ENCODE data around the gene RACK1. TPM values are rescaled to one million over a fixed set of nuclear protein-coding genes. Genes with fewer than 3 reads are reported as not detected.

RACK1 gene
- total RNA-seq, 1 experiment from 2014 or later = 2,552 TPM

DNA sequence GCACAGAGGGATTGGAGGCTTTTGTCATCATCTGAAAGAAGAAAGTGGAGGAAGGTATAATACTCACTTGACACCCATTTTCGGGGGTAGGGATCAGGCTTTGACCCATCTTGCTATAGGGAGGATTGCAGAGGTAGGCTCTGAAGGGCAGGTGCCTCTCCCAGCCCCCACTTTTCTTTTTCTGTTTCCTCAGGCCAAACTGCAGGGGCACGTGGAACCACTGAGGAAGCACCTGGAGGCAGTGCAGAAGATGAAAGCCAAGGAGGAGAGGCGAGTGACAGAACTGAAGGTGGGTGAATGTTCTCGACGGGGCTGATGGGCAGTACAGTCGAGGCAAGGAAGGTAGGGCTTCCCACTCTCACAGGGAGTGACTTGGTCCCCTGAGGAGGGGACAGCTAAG, 13.2 kb downstream of the RACK1 start:
- no peak overlapping the region for H4K8ac ChIP-seq (replicated peaks; ENCODE audit: insufficient read length, low read depth, low read length)
- no peak overlapping the region for H4K5ac ChIP-seq (ENCODE audit: insufficient read length, low read depth, low read length)
- H3K27me3 ChIP-seq (ENCODE audit: insufficient read depth, low read length) = no peaks in the 10 kb centered on the region
- H3K27ac ChIP-seq (ENCODE audit: insufficient read length, low read depth, low read length) = no peak overlapping the region
- no peak overlapping the region for H3K23ac ChIP-seq (ENCODE audit: insufficient read length, low read depth, low read length)
- H3K4me1 ChIP-seq (ENCODE audit: insufficient read depth, low read length) = no peaks in the 10 kb centered on the region
- peaks cover 15 to 59% (median 34%) of the 10 kb centered on the region in 3 experiments; a peak in 5 of 7 replicates for H3K36me3 Mint-ChIP-seq (ENCODE audit: insufficient read depth in 1 of 3, low read depth in 3 of 3)
- H3K79me1 ChIP-seq (ENCODE audit: insufficient read depth, low read depth, low read length, poor library complexity, severe bottlenecking) = no peaks in the 10 kb centered on the region
- H2BK12ac ChIP-seq (ENCODE audit: insufficient read length, low read depth, low read length) = no peak overlapping the region
- H2BK20ac ChIP-seq (ENCODE audit: low read depth, low read length, poor library complexity, severe bottlenecking) = no peak overlapping the region
- H2AFZ ChIP-seq (ENCODE audit: low read length) = no peak overlapping the region
- H3K23me2 ChIP-seq (ENCODE audit: insufficient read length, low read depth, low read length, poor library complexity, severe bottlenecking) = no peaks in the 10 kb centered on the region
- H2BK15ac ChIP-seq (ENCODE audit: low read depth, low read length) = no peak overlapping the region
- H3K27ac Mint-ChIP-seq = no peak overlapping the region
- no peak overlapping the region for H3K4me2 ChIP-seq (ENCODE audit: insufficient read depth, insufficient read length, low read length)
- no peak overlapping the region for H3K14ac ChIP-seq (ENCODE audit: insufficient read depth, low read length)
- WGBS (ENCODE audit: extremely low coverage, insufficient read length, low lambda C conversion rate) = no CpG with 5 or more reads among the region's 6 CpGs
- no peak overlapping the region for H3T11ph ChIP-seq (ENCODE audit: low read length)
- H3K9me3 Mint-ChIP-seq = no peaks in the 10 kb centered on the region
- no peak overlapping the region for H3K9ac ChIP-seq (ENCODE audit: extremely low read depth, insufficient read length, low read length)
- no peak overlapping the region for H3K4ac ChIP-seq (ENCODE audit: low read depth, low read length)
- H3K4me3 Mint-ChIP-seq = no peak overlapping the region
- no peaks in the 10 kb centered on the region for H3K9me3 ChIP-seq (ENCODE audit: control insufficient read depth, low read depth, low read length)
- H3K4me1 Mint-ChIP-seq = 0 out of 4 replicates have a peak, but pooled peaks cover 0 to 5% of the 10 kb centered on the region in 2 experiments
- H2BK120ac ChIP-seq (ENCODE audit: low read depth, low read length, poor library complexity, severe bottlenecking) = no peak overlapping the region
- no peak overlapping the region for H2BK5ac ChIP-seq (ENCODE audit: insufficient read length, low read length)
- H3K56ac ChIP-seq (ENCODE audit: insufficient read length, low read depth, low read length) = no peak overlapping the region
- H3K18ac ChIP-seq (ENCODE audit: insufficient read length, low read depth, low read length) = no peak overlapping the region
- no peak overlapping the region for H4K91ac ChIP-seq (ENCODE audit: insufficient read length, low read depth, low read length)
- no peaks in the 10 kb centered on the region for H4K20me1 ChIP-seq (ENCODE audit: control insufficient read depth, insufficient read depth, insufficient read length)
- no peaks in the 10 kb centered on the region; the same call in 1 of the 2 replicates for H3K27me3 Mint-ChIP-seq (ENCODE audit: low read depth)
- DNase-seq = no peak
- H2AK5ac ChIP-seq (ENCODE audit: insufficient read length, low read length) = no peak overlapping the region
- TF ChIP-seq, protein P1, sequence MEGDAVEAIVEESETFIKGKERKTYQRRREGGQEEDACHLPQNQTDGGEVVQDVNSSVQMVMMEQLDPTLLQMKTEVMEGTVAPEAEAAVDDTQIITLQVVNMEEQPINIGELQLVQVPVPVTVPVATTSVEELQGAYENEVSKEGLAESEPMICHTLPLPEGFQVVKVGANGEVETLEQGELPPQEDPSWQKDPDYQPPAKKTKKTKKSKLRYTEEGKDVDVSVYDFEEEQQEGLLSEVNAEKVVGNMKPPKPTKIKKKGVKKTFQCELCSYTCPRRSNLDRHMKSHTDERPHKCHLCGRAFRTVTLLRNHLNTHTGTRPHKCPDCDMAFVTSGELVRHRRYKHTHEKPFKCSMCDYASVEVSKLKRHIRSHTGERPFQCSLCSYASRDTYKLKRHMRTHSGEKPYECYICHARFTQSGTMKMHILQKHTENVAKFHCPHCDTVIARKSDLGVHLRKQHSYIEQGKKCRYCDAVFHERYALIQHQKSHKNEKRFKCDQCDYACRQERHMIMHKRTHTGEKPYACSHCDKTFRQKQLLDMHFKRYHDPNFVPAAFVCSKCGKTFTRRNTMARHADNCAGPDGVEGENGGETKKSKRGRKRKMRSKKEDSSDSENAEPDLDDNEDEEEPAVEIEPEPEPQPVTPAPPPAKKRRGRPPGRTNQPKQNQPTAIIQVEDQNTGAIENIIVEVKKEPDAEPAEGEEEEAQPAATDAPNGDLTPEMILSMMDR (conservative IDR thresholded peaks at IDR 0.05) = no peak
- H3K79me2 ChIP-seq (ENCODE audit: insufficient read depth, low read length) = no peaks in the 10 kb centered on the region

All from H9 (cell line).